Measurements from ENCODE around the gene TCF4. TPM values are rescaled to one million over a fixed set of nuclear protein-coding genes. Genes with fewer than 3 reads are reported as not detected.

TCF4 gene
- total RNA-seq, 1 experiment from 2014 or later: 12.5 TPM

GRCh38 chr18:55307505-55307904, 280.5 kb downstream of the TCF4 start:
- DNase-seq (no peak), ATAC-seq (no peak)
- BruUV-seq (replicated peaks): no TSS peak
- H2AFZ ChIP-seq (ENCODE audit: low read length): no peak overlapping the region
- H3K4me2 ChIP-seq (ENCODE audit: low read length): no peak overlapping the region
- no peaks in the 10 kb centered on the region for H3F3A ChIP-seq (ENCODE audit: low read length, unreplicated experiment)
- H3K9me2 ChIP-seq (replicated peaks; ENCODE audit: low read length): no peaks in the 10 kb centered on the region
- no peak for TF ChIP-seq EZH2 (IDR thresholded peaks at IDR 0.05; ENCODE audit: low read length, unreplicated experiment)
- no peak for TF ChIP-seq CTCF (conservative IDR thresholded peaks at IDR 0.05; ENCODE audit: low read depth, low read length)
- TF ChIP-seq EZH2phosphoT487 (IDR thresholded peaks at IDR 0.05; ENCODE audit: borderline replicate concordance, low read length): no peak
- H3K4me3 ChIP-seq (ENCODE audit: low read length): no peak overlapping the region
- H4K20me1 ChIP-seq (ENCODE audit: low read length): no peaks in the 10 kb centered on the region
- H3K4me1 ChIP-seq (ENCODE audit: insufficient read depth, low read length): no peaks in the 10 kb centered on the region
- H3K79me2 ChIP-seq (ENCODE audit: low read length): no peaks in the 10 kb centered on the region
- no peaks in the 10 kb centered on the region for H3K36me3 ChIP-seq (ENCODE audit: low read depth, low read length)
- ChIA-PET POLR2A (ENCODE audit: unreplicated experiment) (no interaction called here), CTCF (no interaction called here)
- no peak overlapping the region for H3K27ac ChIP-seq (ENCODE audit: low read length)
- no peaks in the 10 kb centered on the region for H3K27me3 ChIP-seq (ENCODE audit: low read length)
- H3K9me3 ChIP-seq (ENCODE audit: low read length): no peaks in the 10 kb centered on the region
- intact Hi-C loops (cut with micrococcal nuclease): no loop called here
- no peak overlapping the region for H3K9ac ChIP-seq (ENCODE audit: low read length)

- no TSS peak for BruUV-seq (replicated peaks)
- H3K27ac ChIP-seq (ENCODE audit: low read length): no peak overlapping the region
Observed at GRCh38 chr18:55306359-55307024, 281.5 kb downstream of the TCF4 start.

More at GRCh38 chr18:55306359-55307024, 281.5 kb downstream of the TCF4 start:
- TF ChIP-seq EZH2phosphoT487 (IDR thresholded peaks at IDR 0.05; ENCODE audit: borderline replicate concordance, low read length) (no peak), EZH2 (IDR thresholded peaks at IDR 0.05; ENCODE audit: low read length, unreplicated experiment) (no peak), CTCF (conservative IDR thresholded peaks at IDR 0.05; ENCODE audit: low read depth, low read length) (no peak)
- H3F3A ChIP-seq (ENCODE audit: low read length, unreplicated experiment): no peaks in the 10 kb centered on the region
- no peaks in the 10 kb centered on the region for H3K9me2 ChIP-seq (replicated peaks; ENCODE audit: low read length)
- ATAC-seq (no peak), DNase-seq (no peak)
- no peak overlapping the region for H3K9ac ChIP-seq (ENCODE audit: low read length)
- intact Hi-C loops (cut with micrococcal nuclease): no loop called here
- no peaks in the 10 kb centered on the region for H4K20me1 ChIP-seq (ENCODE audit: low read length)
- no peak overlapping the region for H2AFZ ChIP-seq (ENCODE audit: low read length)
- no peaks in the 10 kb centered on the region for H3K27me3 ChIP-seq (ENCODE audit: low read length)
- no peaks in the 10 kb centered on the region for H3K36me3 ChIP-seq (ENCODE audit: low read depth, low read length)
- no peaks in the 10 kb centered on the region for H3K4me1 ChIP-seq (ENCODE audit: insufficient read depth, low read length)
- H3K4me2 ChIP-seq (ENCODE audit: low read length): no peak overlapping the region
- CTCF ChIA-PET: no interaction called here
- no peaks in the 10 kb centered on the region for H3K9me3 ChIP-seq (ENCODE audit: low read length)
- no peaks in the 10 kb centered on the region for H3K79me2 ChIP-seq (ENCODE audit: low read length)
- POLR2A ChIA-PET (ENCODE audit: unreplicated experiment): no interaction called here
- H3K4me3 ChIP-seq (ENCODE audit: low read length): no peak overlapping the region
